ENCODE data around the gene CCR6. TPM values are rescaled to one million over a fixed set of nuclear protein-coding genes. Genes with fewer than 3 reads are reported as not detected.

The CCR6 gene
- total RNA-seq, 1 experiment from 2014 or later: not detected

DNA sequence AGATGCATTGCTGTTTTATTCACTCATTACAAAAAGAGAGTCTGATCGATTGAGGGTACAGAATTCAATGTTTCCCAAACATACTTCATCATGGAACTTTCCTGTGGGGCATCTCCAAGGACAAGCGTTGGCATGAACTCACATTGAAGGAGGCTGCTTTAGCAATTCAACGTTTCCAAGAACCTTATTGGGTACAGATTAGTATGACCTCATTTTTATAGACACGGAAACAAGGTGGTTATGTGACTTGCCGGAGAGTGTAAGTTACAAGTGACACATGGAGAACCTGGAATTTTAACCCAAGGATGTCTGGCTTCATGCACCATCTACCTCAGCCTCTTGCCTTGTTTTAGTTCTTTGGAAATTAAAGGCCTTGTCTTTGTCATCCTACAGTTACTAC, 26.1 kb downstream of the CCR6 start:
- Mint-ChIP-seq H3K36me3 (ENCODE audit: insufficient read depth in 1 of 3, low read depth in 3 of 3) (peaks cover 5 to 31% (median 15%) of the 10 kb centered on the region in 3 experiments; a peak in 5 of 7 replicates), H3K27ac (no peak overlapping the region), H3K27me3 (ENCODE audit: low read depth) (peaks cover 23% of the 10 kb centered on the region), H3K4me3 (no peak overlapping the region), H3K9me3 (peaks cover 17 to 19% of the 10 kb centered on the region in 2 experiments), H3K4me1 (peaks cover 41 to 58% of the 10 kb centered on the region in 2 experiments)
- H3K23ac ChIP-seq (ENCODE audit: insufficient read length, low read depth, low read length): no peak overlapping the region
- H4K8ac ChIP-seq (replicated peaks; ENCODE audit: insufficient read length, low read depth, low read length): no peak overlapping the region
- no peak overlapping the region for H2AK5ac ChIP-seq (ENCODE audit: insufficient read length, low read length)
- no peak overlapping the region for H3K18ac ChIP-seq (ENCODE audit: insufficient read length, low read depth, low read length)
- TF ChIP-seq, protein P1, sequence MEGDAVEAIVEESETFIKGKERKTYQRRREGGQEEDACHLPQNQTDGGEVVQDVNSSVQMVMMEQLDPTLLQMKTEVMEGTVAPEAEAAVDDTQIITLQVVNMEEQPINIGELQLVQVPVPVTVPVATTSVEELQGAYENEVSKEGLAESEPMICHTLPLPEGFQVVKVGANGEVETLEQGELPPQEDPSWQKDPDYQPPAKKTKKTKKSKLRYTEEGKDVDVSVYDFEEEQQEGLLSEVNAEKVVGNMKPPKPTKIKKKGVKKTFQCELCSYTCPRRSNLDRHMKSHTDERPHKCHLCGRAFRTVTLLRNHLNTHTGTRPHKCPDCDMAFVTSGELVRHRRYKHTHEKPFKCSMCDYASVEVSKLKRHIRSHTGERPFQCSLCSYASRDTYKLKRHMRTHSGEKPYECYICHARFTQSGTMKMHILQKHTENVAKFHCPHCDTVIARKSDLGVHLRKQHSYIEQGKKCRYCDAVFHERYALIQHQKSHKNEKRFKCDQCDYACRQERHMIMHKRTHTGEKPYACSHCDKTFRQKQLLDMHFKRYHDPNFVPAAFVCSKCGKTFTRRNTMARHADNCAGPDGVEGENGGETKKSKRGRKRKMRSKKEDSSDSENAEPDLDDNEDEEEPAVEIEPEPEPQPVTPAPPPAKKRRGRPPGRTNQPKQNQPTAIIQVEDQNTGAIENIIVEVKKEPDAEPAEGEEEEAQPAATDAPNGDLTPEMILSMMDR (conservative IDR thresholded peaks at IDR 0.05): no peak
- no peak overlapping the region for H4K91ac ChIP-seq (ENCODE audit: insufficient read length, low read depth, low read length)
- peaks cover 14% of the 10 kb centered on the region for H3K4me1 ChIP-seq (ENCODE audit: insufficient read depth, low read length)
- H3K4me2 ChIP-seq (ENCODE audit: insufficient read depth, insufficient read length, low read length): no peak overlapping the region
- no CpG with 5 or more reads among the region's 5 CpGs for WGBS (ENCODE audit: extremely low coverage, insufficient read length, low lambda C conversion rate)
- no peak overlapping the region for H3T11ph ChIP-seq (ENCODE audit: low read length)
- H2BK120ac ChIP-seq (ENCODE audit: low read depth, low read length, poor library complexity, severe bottlenecking): no peak overlapping the region
- H2BK5ac ChIP-seq (ENCODE audit: insufficient read length, low read length): no peak overlapping the region
- H3K79me2 ChIP-seq (ENCODE audit: insufficient read depth, low read length): no peaks in the 10 kb centered on the region
- H2BK15ac ChIP-seq (ENCODE audit: low read depth, low read length): no peak overlapping the region
- H3K79me1 ChIP-seq (ENCODE audit: insufficient read depth, low read depth, low read length, poor library complexity, severe bottlenecking): no peaks in the 10 kb centered on the region
- no peak overlapping the region for H3K14ac ChIP-seq (ENCODE audit: insufficient read depth, low read length)
- no peak overlapping the region for H2BK20ac ChIP-seq (ENCODE audit: low read depth, low read length, poor library complexity, severe bottlenecking)
- H3K9ac ChIP-seq (ENCODE audit: extremely low read depth, insufficient read length, low read length): no peak overlapping the region
- H3K9me3 ChIP-seq (ENCODE audit: control insufficient read depth, low read depth, low read length): no peaks in the 10 kb centered on the region
- H3K4ac ChIP-seq (ENCODE audit: low read depth, low read length): no peak overlapping the region
- DNase-seq: no peak
- no peaks in the 10 kb centered on the region for H4K20me1 ChIP-seq (ENCODE audit: control insufficient read depth, insufficient read depth, insufficient read length)
- H3K27me3 ChIP-seq (ENCODE audit: insufficient read depth, low read length): no peaks in the 10 kb centered on the region; the same call in 1 of the 2 replicates
- H3K27ac ChIP-seq (ENCODE audit: insufficient read length, low read depth, low read length): no peak overlapping the region
- no peak overlapping the region for H4K5ac ChIP-seq (ENCODE audit: insufficient read length, low read depth, low read length)
- H2BK12ac ChIP-seq (ENCODE audit: insufficient read length, low read depth, low read length): no peak overlapping the region
- H2AFZ ChIP-seq (ENCODE audit: low read length): no peak overlapping the region
- no peaks in the 10 kb centered on the region for H3K23me2 ChIP-seq (ENCODE audit: insufficient read length, low read depth, low read length, poor library complexity, severe bottlenecking)
- no peak overlapping the region for H3K56ac ChIP-seq (ENCODE audit: insufficient read length, low read depth, low read length)
